HG03060 (cell line): ENCODE results near the gene DPP7.

Source experiments
- ATAC-seq: cut with Tn5 transposase; IDR thresholded peaks from one replicate; pipeline ENCODE4 v1.9.1; 2021; ENCODE audit warnings: low read depth, moderate number of reproducible peaks; ENCODE audit not compliant: unreplicated experiment

The DPP7 gene

GRCh38 chr9:137114613-137115393 lies at the start of gene DPP7:
Gene DPP7 (minus strand): TSS chr9:137114733. CDS start chr9:137114713, 20 bp downstream.
- no peak for ATAC-seq

DNA sequence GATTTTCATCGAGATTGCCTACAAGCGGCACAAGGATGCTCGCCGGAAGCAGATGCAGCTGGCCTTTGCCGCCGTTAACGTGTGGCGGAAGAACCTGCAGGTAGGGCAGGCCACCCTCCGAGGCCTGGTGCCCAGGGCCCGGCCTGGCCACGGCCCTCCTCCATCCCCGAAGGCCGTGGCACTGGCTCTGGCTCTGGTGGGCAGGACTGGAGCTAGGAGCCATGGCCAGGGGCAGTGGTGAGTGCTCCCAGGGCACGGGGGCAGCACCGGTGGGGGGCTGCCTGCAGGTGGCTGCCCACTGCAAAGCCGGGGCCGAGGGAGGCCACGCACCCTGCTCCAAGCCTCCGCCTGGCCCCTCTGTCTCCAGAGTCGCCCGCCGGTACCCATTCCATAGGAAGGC lies 49.3 kb upstream of the DPP7 start:
- ATAC-seq, result no peak

GRCh38 chr9:137163365-137163715 lies 48.8 kb upstream of the DPP7 start:
- no peak for ATAC-seq

DNA sequence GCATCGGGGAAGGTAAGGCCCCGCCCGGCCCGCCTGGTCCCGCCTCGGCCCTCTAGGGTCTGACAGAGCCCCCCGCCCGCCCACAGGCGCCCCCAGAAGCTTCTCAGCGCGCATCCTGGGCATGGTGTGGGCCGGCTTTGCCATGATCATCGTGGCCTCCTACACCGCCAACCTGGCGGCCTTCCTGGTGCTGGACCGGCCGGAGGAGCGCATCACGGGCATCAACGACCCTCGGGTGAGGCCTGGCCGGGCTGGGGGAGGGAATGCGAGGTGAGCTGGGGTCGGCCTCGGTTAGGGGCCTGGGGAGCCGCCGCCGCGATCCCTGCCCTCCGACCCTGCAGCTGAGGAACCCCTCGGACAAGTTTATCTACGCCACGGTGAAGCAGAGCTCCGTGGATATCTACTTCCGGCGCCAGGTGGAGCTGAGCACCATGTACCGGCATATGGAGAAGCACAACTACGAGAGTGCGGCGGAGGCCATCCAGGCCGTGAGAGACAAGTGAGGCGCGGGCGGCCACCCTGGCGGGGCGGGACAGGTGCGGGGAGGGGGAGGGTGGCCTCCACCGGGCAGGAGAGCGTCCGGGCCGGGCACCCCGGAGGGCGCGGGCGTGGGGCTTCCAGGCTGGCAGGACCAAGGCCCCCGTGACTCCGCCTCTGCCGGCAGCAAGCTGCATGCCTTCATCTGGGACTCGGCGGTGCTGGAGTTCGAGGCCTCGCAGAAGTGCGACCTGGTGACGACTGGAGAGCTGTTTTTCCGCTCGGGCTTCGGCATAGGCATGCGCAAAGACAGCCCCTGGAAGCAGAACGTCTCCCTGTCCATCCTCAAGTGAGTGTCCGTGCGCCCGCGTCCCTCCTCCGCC lies 48.2 kb upstream of the DPP7 start:
- no peak for ATAC-seq

DNA sequence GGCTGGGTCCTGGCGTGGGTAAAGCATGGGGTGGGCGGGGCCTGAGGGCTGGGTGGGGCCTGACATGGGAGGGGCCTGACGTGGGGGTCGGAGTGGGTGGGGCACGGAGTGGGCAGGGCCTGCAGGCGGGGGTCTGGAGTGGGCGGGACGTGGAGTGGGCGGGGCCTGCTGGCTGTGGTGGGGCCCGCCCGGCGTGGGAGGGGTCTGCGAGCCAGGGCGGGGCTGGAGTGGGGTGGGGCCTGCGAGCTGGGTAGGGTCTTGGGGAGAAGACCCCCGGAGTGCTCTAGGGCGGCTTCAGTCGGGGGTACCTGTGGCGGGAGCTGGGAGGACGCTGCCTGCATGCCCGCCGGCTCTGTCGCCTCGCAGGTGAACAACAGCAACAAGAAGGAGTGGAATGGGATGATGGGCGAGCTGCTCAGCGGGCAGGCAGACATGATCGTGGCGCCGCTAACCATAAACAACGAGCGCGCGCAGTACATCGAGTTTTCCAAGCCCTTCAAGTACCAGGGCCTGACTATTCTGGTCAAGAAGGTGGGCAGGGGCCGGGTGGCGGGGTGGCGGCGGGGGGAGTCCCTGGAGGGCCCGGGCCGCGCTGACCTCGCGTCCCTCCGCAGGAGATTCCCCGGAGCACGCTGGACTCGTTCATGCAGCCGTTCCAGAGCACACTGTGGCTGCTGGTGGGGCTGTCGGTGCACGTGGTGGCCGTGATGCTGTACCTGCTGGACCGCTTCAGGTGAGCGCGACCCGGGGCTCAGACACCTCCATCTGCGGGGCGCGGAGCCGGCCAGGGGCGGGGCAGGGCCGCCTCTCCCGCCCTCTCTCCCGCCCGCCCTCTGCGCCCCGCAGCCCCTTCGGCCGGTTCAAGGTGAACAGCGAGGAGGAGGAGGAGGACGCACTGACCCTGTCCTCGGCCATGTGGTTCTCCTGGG lies 47.3 kb upstream of the DPP7 start:
- no peak for ATAC-seq

DNA sequence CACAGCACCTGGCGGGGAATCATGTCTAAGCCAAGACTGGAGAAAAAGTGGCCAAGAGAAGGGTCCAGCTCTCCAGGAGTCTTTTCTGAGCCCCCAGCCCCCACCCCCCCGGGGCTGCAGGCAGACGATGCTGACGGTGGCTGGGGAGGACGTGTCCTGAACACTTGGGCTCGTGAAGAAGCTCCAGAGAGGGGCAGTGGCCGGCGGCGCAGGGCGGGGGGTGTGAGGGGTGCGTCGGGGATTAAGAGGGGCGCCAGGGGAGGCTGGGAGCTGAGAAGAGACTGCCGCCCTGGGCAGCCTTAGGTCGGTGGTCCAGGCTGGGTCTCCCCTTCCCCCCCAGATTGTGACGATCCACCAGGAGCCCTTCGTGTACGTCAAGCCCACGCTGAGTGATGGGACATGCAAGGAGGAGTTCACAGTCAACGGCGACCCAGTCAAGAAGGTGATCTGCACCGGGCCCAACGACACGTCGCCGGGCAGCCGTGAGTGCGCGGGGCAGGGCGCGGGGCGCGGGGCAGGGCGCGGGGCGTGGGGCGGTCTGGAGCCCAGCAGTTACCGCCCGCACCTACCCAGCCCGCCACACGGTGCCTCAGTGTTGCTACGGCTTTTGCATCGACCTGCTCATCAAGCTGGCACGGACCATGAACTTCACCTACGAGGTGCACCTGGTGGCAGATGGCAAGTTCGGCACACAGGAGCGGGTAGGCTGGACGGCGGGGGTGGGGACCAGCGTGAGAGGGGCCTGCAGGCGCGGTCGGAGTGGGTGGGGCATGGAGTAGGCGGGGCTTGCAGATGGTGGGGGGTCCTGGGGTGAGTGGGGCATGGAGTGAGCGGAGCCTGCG lies 46.4 kb upstream of the DPP7 start:
- ATAC-seq, result no peak

GRCh38 chr9:137160054-137160425 lies 45.5 kb upstream of the DPP7 start:
- no peak for ATAC-seq

- ATAC-seq, result no peak
Observed at GRCh38 chr9:137159105-137160053, 44.8 kb upstream of the DPP7 start.

- ATAC-seq, result no peak
Observed at GRCh38 chr9:137158625-137159024, 44.1 kb upstream of the DPP7 start.

GRCh38 chr9:137157618-137158415 lies 43.3 kb upstream of the DPP7 start:
- ATAC-seq, result no peak

- ATAC-seq, result no peak
Observed at GRCh38 chr9:137156567-137157375, 42.2 kb upstream of the DPP7 start.

DNA sequence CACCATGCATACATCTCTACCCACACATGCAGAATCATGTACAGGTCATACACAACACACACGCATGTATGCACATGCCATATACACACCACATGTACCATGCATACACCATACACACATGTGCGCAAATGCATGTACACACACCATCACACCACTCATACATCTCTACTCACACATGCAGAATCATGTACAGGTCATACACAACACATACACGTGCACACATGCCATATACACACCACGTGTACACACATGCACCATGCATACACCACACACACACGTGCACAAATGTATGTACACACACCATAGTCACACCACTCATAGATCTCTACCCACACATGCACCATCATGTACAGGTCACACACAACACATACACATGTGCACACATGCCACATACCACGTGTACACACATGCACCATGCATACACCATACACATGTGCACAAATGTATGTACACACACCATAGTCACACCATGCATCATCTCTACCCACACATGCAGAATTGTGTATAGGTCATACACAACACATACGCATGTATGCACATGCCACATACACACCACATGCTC lies 38.4 kb upstream of the DPP7 start:
- ATAC-seq, result no peak

- ATAC-seq, result no peak
Observed at GRCh38 chr9:137150617-137151457, 36.3 kb upstream of the DPP7 start.

DNA sequence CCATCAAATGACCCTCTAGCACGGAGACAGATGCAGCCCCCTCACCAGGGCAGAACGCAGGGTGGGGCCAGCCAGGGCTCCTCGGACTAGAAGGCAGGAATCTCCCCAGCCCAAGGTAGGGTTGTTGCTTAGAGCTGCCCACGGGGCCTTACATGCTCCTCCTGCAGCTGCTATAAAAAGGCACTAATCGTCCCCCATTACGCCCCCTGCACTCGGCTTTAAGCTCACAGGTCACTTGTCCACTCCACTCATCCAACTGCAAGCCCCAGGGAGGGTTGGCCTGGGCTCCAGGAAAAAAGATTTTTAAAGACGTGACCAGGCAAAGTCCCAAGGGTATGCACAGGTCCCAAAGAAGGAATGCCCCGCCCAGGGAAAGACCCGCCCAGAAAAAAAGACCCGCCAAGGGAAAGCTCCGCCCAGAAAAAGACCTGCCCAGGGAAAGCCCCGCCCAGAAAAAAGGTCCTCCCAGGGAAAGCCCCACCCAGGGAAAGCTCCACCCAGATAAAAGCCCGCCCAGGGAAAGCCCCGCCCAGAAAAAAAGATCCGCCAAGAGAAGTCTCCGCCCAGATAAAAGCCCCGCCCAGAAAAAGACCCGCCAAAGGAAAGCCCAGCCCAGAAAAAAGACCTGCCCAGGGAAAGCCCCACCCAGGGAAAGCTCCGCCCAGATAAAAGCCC lies 35.5 kb upstream of the DPP7 start:
- no peak for ATAC-seq

GRCh38 chr9:137149363-137149762 lies 34.8 kb upstream of the DPP7 start:
- ATAC-seq, result no peak
